Stimulated activated CD4-positive, alpha-beta T cell treated with anti-CD3 and anti-CD28 coated beads, Interleukin-12 subunit alpha, Interleukin-12 subunit beta, amount 100 ng/mL, for 24 hours (primary cell): ENCODE data around the gene MTUS2.

Experiments used
- DNase-seq, 2 experiments: peaks; one replicate each; pipeline ENCODE4 v3.0.0-alpha.2; 2020; ENCODE audit warnings: low read depth in 2 of 2

Gene MTUS2

DNA sequence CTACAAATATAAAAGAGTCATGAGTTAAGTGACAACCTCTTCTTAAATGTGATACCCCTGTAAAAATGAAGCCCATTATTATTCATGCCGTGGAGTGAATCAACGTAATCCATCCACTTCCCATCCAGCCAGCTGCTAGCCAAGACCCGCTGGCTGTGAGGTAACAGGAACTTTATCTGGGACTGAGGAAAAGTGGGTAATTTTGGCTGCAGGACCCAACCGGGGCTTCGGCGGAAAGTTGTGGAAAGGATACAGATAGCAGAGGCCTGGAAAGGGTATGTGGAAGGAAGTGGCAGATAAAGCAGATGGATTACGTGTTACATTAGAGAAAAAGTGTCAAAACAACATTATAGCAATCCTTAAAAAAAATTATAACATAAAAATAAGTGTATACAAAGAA lies 727.0 kb downstream of the MTUS2 start:
- no peak for DNase-seq

DNA sequence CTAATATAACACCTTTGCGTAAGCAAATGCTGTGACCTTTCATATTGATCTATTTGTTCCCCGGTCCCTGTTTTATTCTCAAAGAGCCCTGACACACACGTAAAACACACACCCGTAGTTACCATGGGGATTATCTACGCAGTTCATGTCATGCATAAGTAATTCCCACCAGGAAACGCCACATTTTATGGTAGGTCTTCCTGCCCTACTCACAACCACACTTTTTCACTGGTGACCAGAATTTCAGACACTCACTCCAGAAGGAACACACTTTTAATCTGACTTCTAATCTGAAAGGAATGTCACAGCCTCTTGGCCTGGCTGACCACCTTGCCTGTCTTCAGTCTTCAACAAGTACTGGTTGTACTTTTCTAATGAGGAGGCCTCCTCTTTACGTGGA lies 728.6 kb downstream of the MTUS2 start:
- no peak for DNase-seq

- no peak for DNase-seq
These were observed 730.4 kb downstream of the MTUS2 start for GRCh38 chr13:29550430-29550988.

DNA sequence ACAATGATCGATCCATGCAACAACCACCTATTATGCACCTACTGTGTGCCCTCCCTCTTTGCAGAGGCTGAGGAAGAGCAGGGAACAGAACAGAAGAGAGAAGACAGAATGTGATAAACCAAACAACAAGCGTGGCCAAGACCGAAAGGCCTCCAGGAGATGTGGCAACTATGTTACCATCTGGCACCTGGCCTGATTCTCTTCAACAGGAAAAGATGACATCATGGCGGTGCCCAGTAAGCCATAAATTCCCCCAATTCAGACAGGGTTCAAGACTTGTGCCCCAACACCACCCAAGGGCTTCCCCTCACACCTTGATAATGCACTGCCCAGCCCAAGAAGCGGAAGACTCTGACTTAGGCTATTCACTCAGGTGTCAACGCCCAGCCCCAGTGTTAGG lies 731.1 kb downstream of the MTUS2 start:
- DNase-seq, result no peak
